ENCODE measurements around the gene GABRG3. TPM values are rescaled to one million over a fixed set of nuclear protein-coding genes. Genes with fewer than 3 reads are reported as not detected.

GABRG3 gene
- total RNA-seq, 1 experiment from 2014 or later: 0.15 TPM

DNA sequence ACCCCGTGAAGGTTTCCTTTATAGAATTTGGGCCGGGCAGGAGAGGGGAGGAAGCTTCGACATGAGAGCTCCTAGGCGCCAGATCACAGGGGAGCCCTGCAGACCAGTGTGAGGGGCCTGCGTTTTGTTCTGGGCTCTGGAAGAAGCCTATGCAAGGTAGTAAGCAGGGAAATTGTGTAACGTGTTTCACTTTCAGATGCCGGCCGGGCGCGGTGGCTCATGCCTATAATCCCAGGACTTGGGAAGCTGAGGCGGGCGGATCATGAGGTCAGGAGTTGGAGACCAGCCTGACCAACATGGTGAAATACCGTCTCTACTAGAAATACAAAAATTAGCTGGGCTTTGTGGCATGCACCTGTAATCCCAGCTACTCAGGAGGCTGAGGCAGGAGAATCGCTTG is 65.2 kb downstream of the GABRG3 start:
- Histone ChIP-seq H2BK20ac (ENCODE audit: low read depth, low read length, poor library complexity, severe bottlenecking) (no peak overlapping the region), H3K23ac (ENCODE audit: insufficient read length, low read depth, low read length) (no peak overlapping the region), H2BK15ac (ENCODE audit: low read depth, low read length) (no peak overlapping the region), H2BK12ac (ENCODE audit: insufficient read length, low read depth, low read length) (no peak overlapping the region), H3K23me2 (ENCODE audit: insufficient read length, low read depth, low read length, poor library complexity, severe bottlenecking) (no peaks in the 10 kb centered on the region), H4K5ac (ENCODE audit: insufficient read length, low read depth, low read length) (no peak overlapping the region), H2BK5ac (ENCODE audit: insufficient read length, low read length) (no peak overlapping the region), H3K27me3 (ENCODE audit: insufficient read depth, low read length) (no peaks in the 10 kb centered on the region), H3K4ac (ENCODE audit: low read depth, low read length) (no peak overlapping the region), H3K9me3 (ENCODE audit: control insufficient read depth, low read depth, low read length) (no peaks in the 10 kb centered on the region), H4K8ac (replicated peaks; ENCODE audit: insufficient read length, low read depth, low read length) (no peak overlapping the region), H3K79me1 (ENCODE audit: insufficient read depth, low read depth, low read length, poor library complexity, severe bottlenecking) (no peaks in the 10 kb centered on the region), H3K56ac (ENCODE audit: insufficient read length, low read depth, low read length) (no peak overlapping the region), H2AK5ac (ENCODE audit: insufficient read length, low read length) (no peak overlapping the region), H4K91ac (ENCODE audit: insufficient read length, low read depth, low read length) (no peak overlapping the region), H3T11ph (ENCODE audit: low read length) (no peak overlapping the region), H3K27ac (ENCODE audit: insufficient read length, low read depth, low read length) (no peak overlapping the region), H3K4me2 (ENCODE audit: insufficient read depth, insufficient read length, low read length) (no peak overlapping the region), H3K14ac (ENCODE audit: insufficient read depth, low read length) (no peak overlapping the region), H3K79me2 (ENCODE audit: insufficient read depth, low read length) (no peaks in the 10 kb centered on the region), H2BK120ac (ENCODE audit: low read depth, low read length, poor library complexity, severe bottlenecking) (no peak overlapping the region), H4K20me1 (ENCODE audit: control insufficient read depth, insufficient read depth, insufficient read length) (no peaks in the 10 kb centered on the region), H3K4me1 (ENCODE audit: insufficient read depth, low read length) (no peaks in the 10 kb centered on the region), H3K18ac (ENCODE audit: insufficient read length, low read depth, low read length) (no peak overlapping the region), H3K9ac (ENCODE audit: extremely low read depth, insufficient read length, low read length) (no peak overlapping the region), H2AFZ (ENCODE audit: low read length) (no peak overlapping the region)
- TF ChIP-seq CTCF (conservative IDR thresholded peaks at IDR 0.05): no peak
- H3K27me3 Mint-ChIP-seq (ENCODE audit: low read depth): no peaks in the 10 kb centered on the region; the same call in 1 of the 2 replicates
- H3K36me3 Mint-ChIP-seq (ENCODE audit: insufficient read depth in 1 of 3, low read depth in 3 of 3): peaks cover 0 to 4% (median 2%) of the 10 kb centered on the region in 3 experiments; a peak in 2 of 7 replicates
- DNase-seq: no peak
- no peaks in the 10 kb centered on the region for H3K4me1 Mint-ChIP-seq
- peaks cover 3 to 8% of the 10 kb centered on the region in 2 experiments for H3K9me3 Mint-ChIP-seq
- no peak overlapping the region for H3K27ac Mint-ChIP-seq
- H3K4me3 Mint-ChIP-seq: no peak overlapping the region
- WGBS (ENCODE audit: extremely low coverage, insufficient read length, low lambda C conversion rate): no CpG with 5 or more reads among the region's 14 CpGs
